Activated CD4-positive, alpha-beta T cell treated with anti-CD3 and anti-CD28 coated beads, Interleukin-2, Interleukin-4, amounts not matched to agents 100 ng/mL and 50 ng/mL, durations not matched to agents 16 hours and 8 hours (primary cell): ENCODE results near the gene PPP3CB.
"Not testable (repeated sequence)": the region's sequence is repeated elsewhere in the genome, so short reads cannot be mapped to it uniquely, and the experiment has no call there.

Experiments
- DNase-seq: peaks from one replicate; pipeline ENCODE4 v3.0.0-alpha.2; 2020; ENCODE audit warnings: low spot score

PPP3CB gene

DNA sequence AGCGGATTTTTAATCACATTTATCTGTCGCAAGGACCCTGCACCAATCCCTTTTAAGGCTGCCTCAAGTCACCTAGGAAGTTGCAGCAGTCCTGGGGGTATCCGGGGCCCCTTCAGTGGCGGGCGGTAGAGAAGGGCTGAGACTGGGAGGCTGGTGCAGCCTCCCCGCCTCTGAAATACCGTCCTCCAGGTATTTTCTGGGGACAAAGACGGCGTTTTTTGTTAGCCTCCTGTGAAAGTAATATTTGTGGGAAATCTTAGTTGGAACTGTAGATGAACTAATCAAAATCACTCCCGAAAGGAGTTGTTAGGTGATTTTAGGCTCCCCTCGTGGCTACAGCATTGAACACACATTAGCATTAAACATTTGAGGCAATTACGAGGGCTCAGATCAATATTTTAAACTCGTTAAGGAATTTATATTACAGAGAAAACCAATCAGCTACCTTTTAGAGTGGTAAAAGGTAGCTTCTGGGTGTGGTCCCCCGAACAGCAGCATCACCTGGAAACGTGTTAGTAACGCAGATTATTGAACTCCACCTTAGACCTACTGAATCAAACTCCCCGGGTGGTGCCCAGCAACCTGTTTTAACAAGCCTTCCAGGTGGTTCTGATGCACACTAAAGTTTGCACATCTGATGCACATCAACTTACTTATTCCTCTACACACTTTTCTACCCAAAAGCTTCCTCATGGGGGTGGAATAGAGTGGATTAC, 81.4 kb downstream of the PPP3CB start:
- DNase-seq, result no peak

GRCh38 chr10:73413528-73414229, 82.1 kb downstream of the PPP3CB start, which contains the start of gene ANXA7:
Gene ANXA7, minus strand, starts transcription at chr10:73414058. Its CDS starts 13,202 bp downstream, at chr10:73400856.
- DNase-seq, result peak; percentile 93

- DNase-seq, result peak; percentile 54
Measured at GRCh38 chr10:73413108-73413527, 82.7 kb downstream of the PPP3CB start.

- no peak for DNase-seq
Measured at GRCh38 chr10:73410897-73411296, 84.9 kb downstream of the PPP3CB start.

GRCh38 chr10:73408978-73409521, 86.8 kb downstream of the PPP3CB start:
- DNase-seq, result no peak

DNA sequence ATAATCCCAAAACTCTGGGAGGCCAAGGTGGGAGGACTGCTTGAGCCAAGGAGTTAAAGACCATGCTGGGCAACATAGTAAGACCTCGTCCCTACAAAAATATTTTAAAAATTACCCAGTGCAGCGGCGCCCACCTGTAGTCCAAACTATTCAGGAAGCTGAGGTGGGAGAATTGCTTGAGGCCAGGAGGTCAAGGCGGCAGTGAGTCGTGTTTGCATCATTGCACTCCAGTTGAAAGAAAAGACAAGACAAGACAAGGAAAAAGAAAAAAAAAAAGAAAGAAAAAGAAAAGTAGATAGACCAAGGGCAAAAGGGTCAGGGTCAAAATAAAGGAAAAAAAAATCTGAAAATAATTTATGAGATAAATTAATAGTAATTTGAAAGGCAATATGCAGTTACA, 87.8 kb downstream of the PPP3CB start:
- DNase-seq, result no peak

DNA sequence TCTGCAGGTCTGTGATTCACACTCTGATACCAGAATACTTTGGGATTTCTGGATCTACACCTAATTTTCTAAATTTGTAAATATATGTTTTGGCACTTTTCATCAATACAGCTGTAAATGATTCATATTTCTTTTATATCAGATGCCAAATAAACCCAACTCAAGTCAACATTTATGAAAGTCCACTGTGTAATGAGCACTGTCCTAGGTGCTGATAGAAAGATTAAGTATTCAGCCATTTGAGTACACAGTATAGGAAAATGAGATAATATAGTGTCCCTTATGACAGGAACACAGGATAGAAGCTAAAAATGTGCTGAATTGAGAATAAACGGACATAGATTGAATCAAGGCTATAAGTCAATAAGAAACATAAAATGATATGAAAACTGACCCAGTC, 88.3 kb downstream of the PPP3CB start:
- no peak for DNase-seq

DNA sequence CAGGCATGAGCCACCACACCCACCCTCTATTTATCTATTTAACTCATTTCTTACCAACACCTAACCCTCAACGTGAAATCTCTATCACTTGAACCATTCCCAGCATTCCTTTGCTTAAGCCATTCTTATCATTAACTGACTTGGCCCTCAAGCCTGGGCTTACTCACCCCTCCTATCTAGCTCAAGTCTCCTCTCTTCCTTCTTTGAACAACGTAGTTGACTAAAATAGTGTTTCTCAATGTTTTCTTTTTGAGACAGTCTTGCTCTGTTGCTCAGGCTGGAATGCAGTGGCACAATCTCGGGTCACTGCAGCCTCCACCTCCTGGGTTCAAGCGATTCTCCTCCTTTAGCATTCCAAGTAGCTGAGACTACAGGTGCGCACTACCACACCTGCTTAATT, 89.0 kb downstream of the PPP3CB start:
- DNase-seq, result no peak

DNA sequence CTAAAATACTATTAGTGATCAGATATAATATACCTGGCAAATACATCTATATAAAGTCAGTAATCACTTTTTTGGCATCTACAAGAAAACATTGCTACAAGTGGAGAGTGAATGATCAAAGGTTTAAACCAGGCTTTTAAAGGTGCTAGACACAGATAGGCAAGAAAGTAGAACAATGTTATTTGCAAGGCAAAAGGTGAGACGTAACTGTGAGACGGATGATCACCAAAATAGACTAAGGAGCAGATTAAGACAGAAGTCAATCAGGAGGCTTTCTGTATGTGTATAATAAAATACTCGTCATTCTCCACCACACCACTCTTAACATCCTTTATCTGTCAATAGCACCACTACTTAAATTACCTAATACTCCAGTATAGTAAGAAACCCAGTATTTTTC, 90.3 kb downstream of the PPP3CB start:
- DNase-seq, result no peak

DNA sequence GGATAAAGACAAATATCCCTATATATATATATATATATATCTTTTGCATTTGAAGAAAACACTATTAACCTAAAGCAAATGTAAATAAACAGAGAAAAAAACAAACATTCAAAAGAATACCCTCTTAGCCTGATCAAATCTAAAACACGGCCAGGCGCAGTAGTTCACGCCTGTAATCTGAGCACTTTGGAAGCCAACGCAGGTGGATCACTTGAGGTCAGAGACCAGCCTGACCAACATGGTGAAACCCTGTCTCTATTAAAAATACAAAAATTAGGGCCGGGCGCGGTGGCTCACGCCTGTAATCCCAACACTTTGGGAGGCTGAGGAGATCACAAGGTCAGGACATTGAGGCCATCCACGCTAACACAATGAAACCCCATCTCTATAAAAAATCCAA, 91.1 kb downstream of the PPP3CB start:
- DNase-seq, result no peak

- no peak for DNase-seq
Measured at GRCh38 chr10:73401636-73402035, 94.2 kb downstream of the PPP3CB start.

- no peak for DNase-seq
Measured at GRCh38 chr10:73399063-73399462, 96.8 kb downstream of the PPP3CB start.

- no peak for DNase-seq
Measured at GRCh38 chr10:73398024-73398423, 97.8 kb downstream of the PPP3CB start.

DNA sequence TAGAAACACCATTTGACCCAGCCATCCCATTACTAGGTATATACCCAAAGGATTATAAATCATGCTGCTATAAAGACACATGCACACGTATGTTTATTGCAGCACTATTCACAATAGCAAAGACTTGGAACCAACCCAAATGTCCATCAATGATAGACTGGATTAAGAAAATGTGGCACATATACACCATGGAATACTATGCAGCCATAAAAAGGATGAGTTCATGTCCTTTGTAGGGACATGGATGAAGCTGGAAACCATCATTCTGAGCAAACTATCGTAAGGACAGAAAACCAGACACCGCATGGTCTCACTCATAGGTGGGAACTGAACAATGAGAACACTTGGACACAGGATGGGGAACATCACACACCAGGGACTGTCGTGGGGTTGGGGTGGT, 101.5 kb downstream of the PPP3CB start:
- DNase-seq, result not testable (repeated sequence)

GRCh38 chr10:73388228-73388627, 107.6 kb downstream of the PPP3CB start:
- DNase-seq, result no peak

DNA sequence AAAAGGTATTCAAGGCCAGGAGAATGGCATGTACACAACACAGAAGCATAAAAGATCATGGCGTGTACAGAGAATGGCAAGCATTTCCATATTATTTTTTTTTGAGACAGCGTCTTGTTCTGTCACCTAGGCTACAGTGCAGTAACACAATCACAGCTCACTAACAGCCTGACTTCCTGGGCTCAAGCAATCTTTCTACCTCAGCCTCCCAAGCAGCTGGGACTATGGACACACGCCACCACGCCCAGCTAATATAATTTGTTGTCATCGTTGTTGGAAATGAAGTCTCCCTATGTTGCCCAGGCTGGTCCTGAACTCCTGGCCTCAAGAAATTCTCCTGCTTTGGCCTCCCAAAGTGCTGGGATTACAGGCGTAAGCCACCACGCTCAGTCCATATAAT, 109.2 kb downstream of the PPP3CB start:
- DNase-seq, result no peak
